Panc1 (cell line): ENCODE results near the gene RFTN1. TPM values are rescaled to one million over a fixed set of nuclear protein-coding genes. Genes with fewer than 3 reads are reported as not detected.

ENCODE experiments used
- ATAC-seq: fragments of 200-7000 bp; cut with Tn5 transposase; 2 replicates; pipeline ENCODE4 v1.9.1; 2020; ENCODE audit warnings: mild to moderate bottlenecking, moderate library complexity
- BruUV-seq: library from RNA; stranded (reverse); fragments of 400-500 nt; replicated peaks from 2 replicates; lab custom pipeline; 2021; lab: Mats Ljungman, UMichigan
- CTCF ChIA-PET: fragments of 300-600 bp; sonication (Branson Sonifier 250); formaldehyde crosslinking; loops from one replicate; lab custom pipeline; 2022; ENCODE audit warnings: antibody characterized with exemption; lab: Charles Lee
- POLR2A ChIA-PET: fragments of 300-600 bp; sonication (Branson Sonifier 250); formaldehyde crosslinking; loops from one replicate; lab custom pipeline; 2022; ENCODE audit warnings: antibody characterized with exemption; lab: Charles Lee
- DNase-seq: peaks from one replicate; pipeline ENCODE4 v3.0.0-alpha.2; 2010; ENCODE audit warnings: low read depth, low spot score
- H3K27ac ChIP-seq: 2 replicates; pipeline ENCODE4 v1.5.1; 2011; ENCODE audit warnings: mild to moderate bottlenecking, low read length, inconsistent platforms
- H3K27me3 ChIP-seq: fragments of 200-500 bp; sonication (Bioruptor generic); 2 replicates; pipeline ENCODE4 v1.6.0; 2014; ENCODE audit warnings: low read length, inconsistent platforms; ENCODE audit not compliant: control insufficient read depth, insufficient read depth
- H3K36me3 ChIP-seq: fragments of 200-500 bp; sonication (Bioruptor generic); 2 replicates; pipeline ENCODE4 v1.5.1; 2014; ENCODE audit warnings: inconsistent platforms, mild to moderate bottlenecking, low read length, moderate library complexity; ENCODE audit not compliant: control insufficient read depth, insufficient read depth
- H3K4me1 ChIP-seq: 2 replicates; pipeline ENCODE4 v1.5.1; 2011; ENCODE audit warnings: inconsistent platforms, mild to moderate bottlenecking, low read length, moderate library complexity; ENCODE audit not compliant: control insufficient read depth, insufficient read depth
- H3K4me3 ChIP-seq, 2 experiments: 2 replicates each; pipeline ENCODE4 v1.5.1; 2011 to 2012; ENCODE audit warnings: low read depth in 2 of 2, low read length in 2 of 2, mild to moderate bottlenecking in 2 of 2, inconsistent platforms in 1 of 2, moderate library complexity in 1 of 2
- H3K9me3 ChIP-seq: fragments of 200-500 bp; sonication (Bioruptor generic); 2 replicates; pipeline ENCODE4 v1.5.1; 2014; ENCODE audit warnings: low read depth, mild to moderate bottlenecking, inconsistent platforms, low read length, moderate library complexity; ENCODE audit not compliant: control insufficient read depth, insufficient read depth
- CTCF ChIP-seq: fragments of 450-650 bp; IDR thresholded peaks from 2 replicates; pipeline ENCODE4 v1.5.1; 2017; ENCODE audit warnings: mild to moderate bottlenecking
- POLR2AphosphoS5 ChIP-seq: IDR thresholded peaks from 2 replicates; pipeline ENCODE4 v1.6.1; 2012; ENCODE audit warnings: mild to moderate bottlenecking, low read depth, low read length, moderate library complexity
- REST ChIP-seq, 2 experiments: IDR thresholded peaks; 2 replicates each; pipeline ENCODE4 v1.6.1; 2011 to 2012; ENCODE audit warnings: low read depth in 2 of 2, control low read depth in 1 of 2, low read length in 1 of 2, mild to moderate bottlenecking in 1 of 2, moderate library complexity in 1 of 2; ENCODE audit not compliant: insufficient read depth in 1 of 2
- SIN3A ChIP-seq: IDR thresholded peaks from 2 replicates; pipeline ENCODE4 v1.6.1; 2012; ENCODE audit warnings: low read depth, mild to moderate bottlenecking, low read length, moderate library complexity, borderline replicate concordance; ENCODE audit not compliant: insufficient read depth
- TCF7L2 ChIP-seq: IDR thresholded peaks from 2 replicates; pipeline ENCODE4 v1.6.1; 2011; ENCODE audit warnings: mild to moderate bottlenecking, low read depth, low read length, inconsistent platforms
- in situ Hi-C: cut with HindIII; loops from 2 replicates; pipeline ENCODE4 v1.10.0; 2016; ENCODE audit warnings: low sequenced_read_pairs, low pct_unique_long_range_greater_than_20kb
- intact Hi-C: fragments of 100-400 bp; cut with micrococcal nuclease; formaldehyde crosslinking; loops from one replicate; pipeline ENCODE4 v1.10.0; 2022; ENCODE audit not compliant: unreplicated experiment
- total RNA-seq: library from RNA; stranded (reverse); gene quantifications from one replicate; pipeline ENCODE4 v1.2.1, GENCODE V29; 2021; ENCODE audit not compliant: unreplicated experiment

The RFTN1 gene
- total RNA-seq, 1 experiment from 2014 or later: 0.90 TPM

GRCh38 chr3:16480861-16481545 is 32.5 kb downstream of the RFTN1 start:
- Histone ChIP-seq H3K4me3 (no peak overlapping the region), H3K4me1 (no peaks in the 10 kb centered on the region), H3K9me3 (no peaks in the 10 kb centered on the region), H3K36me3 (no peaks in the 10 kb centered on the region), H3K27me3 (no peaks in the 10 kb centered on the region), H3K27ac (no peak overlapping the region)
- no TSS peak for BruUV-seq
- in situ Hi-C loops (no loop called here), intact Hi-C loops (no loop called here)
- ChIA-PET POLR2A (no interaction called here), CTCF (no interaction called here)
- DNase-seq (no peak), ATAC-seq (no peak)
- no peak for TF ChIP-seq SIN3A
- no peak for TF ChIP-seq TCF7L2
- no peak for TF ChIP-seq REST (IDR thresholded peaks at IDR 0.05; ENCODE audit: insufficient read depth in 1 of 2, low read depth in 2 of 2, low read length in 1 of 2)
- no peak for TF ChIP-seq POLR2AphosphoS5
- TF ChIP-seq CTCF: no peak

GRCh38 chr3:16478516-16478915 is 35.0 kb downstream of the RFTN1 start:
- intact Hi-C loops: no loop called here
- TF ChIP-seq CTCF (no peak), REST (IDR thresholded peaks at IDR 0.05; ENCODE audit: insufficient read depth in 1 of 2, low read depth in 2 of 2, low read length in 1 of 2) (no peak), POLR2AphosphoS5 (no peak), SIN3A (no peak), TCF7L2 (no peak)
- H3K4me3 ChIP-seq: no peak overlapping the region
- in situ Hi-C loops: no loop called here
- H3K4me1 ChIP-seq: no peaks in the 10 kb centered on the region
- no peak for DNase-seq
- H3K9me3 ChIP-seq: no peaks in the 10 kb centered on the region
- H3K36me3 ChIP-seq: no peaks in the 10 kb centered on the region
- ChIA-PET CTCF (no interaction called here), POLR2A (no interaction called here)
- no peaks in the 10 kb centered on the region for H3K27me3 ChIP-seq
- ATAC-seq: no peak
- BruUV-seq: no TSS peak
- H3K27ac ChIP-seq: no peak overlapping the region
